Left lung (tissue), 10 donors: Measurements from ENCODE around the gene DCUN1D2. TPM values are rescaled to one million over a fixed set of nuclear protein-coding genes. Genes with fewer than 3 reads are reported as not detected.
A peak's percentile ranks its signal among the peaks of the same experiment; 100 is the strongest.

Experiments
- ATAC-seq: fragments of 200-7000 bp; cut with Tn5 transposase; one replicate; pipeline ENCODE4 v1.9.1; 2020; ENCODE audit warnings: moderate library complexity
- DNase-seq, 4 donors: peaks; one replicate each; pipeline ENCODE4 v3.0.0-alpha.2; 2013 to 2020
- H3K27ac ChIP-seq, 2 donors: fragments of 200-600 bp; sonication (generic) in 1 of 2; one replicate each; pipeline versions ENCODE4 v1.5.0 to v1.8.0; 2020 to 2021
- H3K27me3 ChIP-seq, 2 donors: fragments of 200-600 bp; sonication (generic) in 1 of 2; one replicate each; pipeline versions ENCODE4 v1.5.0 to v1.8.0; 2020 to 2021
- H3K36me3 ChIP-seq, 2 donors: fragments of 200-600 bp; sonication (generic) in 1 of 2; one replicate each; pipeline versions ENCODE4 v1.5.0 to v1.8.0; 2020 to 2021
- H3K4me1 ChIP-seq, 2 donors: fragments of 200-600 bp; one replicate each; pipeline ENCODE4 v1.8.0; 2021
- H3K4me3 ChIP-seq, 2 donors: fragments of 200-600 bp; sonication (generic) in 1 of 2; one replicate each; pipeline versions ENCODE4 v1.5.0 to v1.8.0; 2020 to 2021; ENCODE audit warnings: mild to moderate bottlenecking in 1 of 2
- H3K9me3 ChIP-seq, 2 donors: fragments of 200-600 bp; sonication (generic) in 1 of 2; one replicate each; pipeline versions ENCODE4 v1.5.0 to v1.8.0; 2020 to 2021
- CTCF ChIP-seq, 2 donors: fragments of 200-600 bp; sonication (generic) in 1 of 2; IDR thresholded peaks; one replicate each; pipeline versions ENCODE4 v1.5.0 to v1.8.0; 2021; ENCODE audit warnings: antibody characterized with exemption in 2 of 2
- intact Hi-C, 2 donors: fragments of 100-400 bp; cut with DNase I; formaldehyde crosslinking; loops; one replicate each; pipeline versions ENCODE4 v1.11.2 to v1.14.2; 2022
- polyA plus RNA-seq, 6 donors: library from polyadenylated mRNA; unstranded; fragments of 120-200 nt; gene quantifications; one replicate each; pipeline ENCODE4 v1.2.1, GENCODE V29; 2013; ENCODE audit not compliant: insufficient read length in 6 of 6
- total RNA-seq, 2 donors: library from RNA; stranded (reverse); fragmentation: NEBNext Ultra II Directional; extraction: Animal tissue kit (Norgen Biotek cat#: 25700); gene quantifications; one replicate each; pipeline ENCODE4 v1.2.1, GENCODE V29; 2021
- donor health status: DM: no; HTN: yes; CAD: no.
- donor health status: DM: no; HTN: no; CAD: no.

The DCUN1D2 gene
- total and polyA plus RNA-seq, 8 donors: 10.3 to 26.3 (median 19.2) TPM

- no peak overlapping the region for H3K4me3 ChIP-seq
- H3K4me1 ChIP-seq: peaks cover 0 to 6% of the 10 kb centered on the region in 2 donors
- no peaks in the 10 kb centered on the region for H3K9me3 ChIP-seq
- intact Hi-C loops: no loop called here
- DNase-seq (peak in 1 of 4 donors; percentile 54), ATAC-seq (peak; percentile 41)
- no peak for TF ChIP-seq CTCF (IDR thresholded peaks at IDR 0.05)
- H3K36me3 ChIP-seq: no peaks in the 10 kb centered on the region
- H3K27ac ChIP-seq: no peak overlapping the region
- peaks cover 0 to 49% of the 10 kb centered on the region in 2 donors for H3K27me3 ChIP-seq
Measured at GRCh38 chr13:113411216-113412023, 79.1 kb downstream of the DCUN1D2 start.

GRCh38 chr13:113410472-113411201 is 79.9 kb downstream of the DCUN1D2 start:
- intact Hi-C loops: no loop called here
- Histone ChIP-seq H3K4me1 (peaks cover 0 to 6% of the 10 kb centered on the region in 2 donors), H3K27ac (no peak overlapping the region), H3K36me3 (no peaks in the 10 kb centered on the region), H3K9me3 (no peaks in the 10 kb centered on the region), H3K4me3 (no peak overlapping the region), H3K27me3 (peaks cover 0 to 55% of the 10 kb centered on the region in 2 donors)
- DNase-seq: peak in 3 of 4 donors; percentile 32 to 63 (median 59)
- ATAC-seq: peak; percentile 31
- TF ChIP-seq CTCF (IDR thresholded peaks at IDR 0.05): no peak

GRCh38 chr13:113408562-113408961 is 81.9 kb downstream of the DCUN1D2 start:
- ATAC-seq: no peak
- peaks cover 0 to 55% of the 10 kb centered on the region in 2 donors for H3K27me3 ChIP-seq
- peak in 1 of 4 donors; percentile 20 for DNase-seq
- H3K4me3 ChIP-seq: no peak overlapping the region
- no peaks in the 10 kb centered on the region for H3K36me3 ChIP-seq
- no peak for TF ChIP-seq CTCF (IDR thresholded peaks at IDR 0.05)
- H3K27ac ChIP-seq: no peak overlapping the region
- H3K9me3 ChIP-seq: no peaks in the 10 kb centered on the region
- H3K4me1 ChIP-seq: peaks cover 0 to 6% of the 10 kb centered on the region in 2 donors
- intact Hi-C loops: no loop called here

GRCh38 chr13:113407531-113408393 is 82.7 kb downstream of the DCUN1D2 start:
- intact Hi-C loops: no loop called here
- ATAC-seq (no peak), DNase-seq (peak in 2 of 4 donors; percentile 20 to 72)
- TF ChIP-seq CTCF (IDR thresholded peaks at IDR 0.05): no peak
- Histone ChIP-seq H3K9me3 (no peaks in the 10 kb centered on the region), H3K4me1 (peaks cover 0 to 6% of the 10 kb centered on the region in 2 donors), H3K4me3 (no peak overlapping the region), H3K27ac (no peak overlapping the region), H3K27me3 (peaks cover 0 to 61% of the 10 kb centered on the region in 2 donors), H3K36me3 (no peaks in the 10 kb centered on the region)
